Brain microvascular endothelial cell (primary cell): Measurements from ENCODE around the gene WDR37.

Experiments
- DNase-seq: peaks from one replicate; pipeline ENCODE4 v3.0.0-alpha.2; 2020
- H3K27ac ChIP-seq: fragments of 250-450 bp; sonication (Bioruptor Pico); 2 replicates; pipeline ENCODE4 v1.5.1; 2020; ENCODE audit warnings: mild to moderate bottlenecking, moderate library complexity
- H3K27me3 ChIP-seq: fragments of 250-450 bp; sonication (Bioruptor Pico); replicated peaks from 2 replicates; pipeline ENCODE4 v1.5.1; 2020; ENCODE audit warnings: mild to moderate bottlenecking
- H3K36me3 ChIP-seq: fragments of 250-450 bp; sonication (Bioruptor Pico); replicated peaks from 2 replicates; pipeline ENCODE4 v1.5.1; 2020; ENCODE audit warnings: mild to moderate bottlenecking
- H3K4me3 ChIP-seq: 2 replicates; pipeline ENCODE4 v1.5.1; 2011; ENCODE audit warnings: low read depth, mild to moderate bottlenecking, control low read depth, low read length, moderate library complexity
- CTCF ChIP-seq: IDR thresholded peaks from 2 replicates; pipeline ENCODE4 v1.5.1; 2011; ENCODE audit warnings: low read depth, mild to moderate bottlenecking, moderate library complexity, low read length, control low read depth, inconsistent platforms; ENCODE audit errors: missing control alignments
- in situ Hi-C: cut with HindIII; loops from 2 replicates; pipeline ENCODE4 v1.10.0; 2017; ENCODE audit warnings: low sequenced_read_pairs, low pct_ligation_motif_present

WDR37 gene

GRCh38 chr10:1096287-1096889 is 40.2 kb downstream of the WDR37 start:
- no peaks in the 10 kb centered on the region for H3K27me3 ChIP-seq
- no peak for DNase-seq
- in situ Hi-C loops, result no loop called here
- no peak overlapping the region for H3K4me3 ChIP-seq
- no peak overlapping the region for H3K27ac ChIP-seq
- no peak for TF ChIP-seq CTCF
- peaks cover 47% of the 10 kb centered on the region for H3K36me3 ChIP-seq

GRCh38 chr10:1097436-1097835 is 41.3 kb downstream of the WDR37 start:
- no peak for DNase-seq
- no peaks in the 10 kb centered on the region for H3K27me3 ChIP-seq
- H3K4me3 ChIP-seq, result no peak overlapping the region
- peaks cover 49% of the 10 kb centered on the region for H3K36me3 ChIP-seq
- in situ Hi-C loops, result no loop called here
- H3K27ac ChIP-seq, result no peak overlapping the region
- TF ChIP-seq CTCF, result no peak

DNA sequence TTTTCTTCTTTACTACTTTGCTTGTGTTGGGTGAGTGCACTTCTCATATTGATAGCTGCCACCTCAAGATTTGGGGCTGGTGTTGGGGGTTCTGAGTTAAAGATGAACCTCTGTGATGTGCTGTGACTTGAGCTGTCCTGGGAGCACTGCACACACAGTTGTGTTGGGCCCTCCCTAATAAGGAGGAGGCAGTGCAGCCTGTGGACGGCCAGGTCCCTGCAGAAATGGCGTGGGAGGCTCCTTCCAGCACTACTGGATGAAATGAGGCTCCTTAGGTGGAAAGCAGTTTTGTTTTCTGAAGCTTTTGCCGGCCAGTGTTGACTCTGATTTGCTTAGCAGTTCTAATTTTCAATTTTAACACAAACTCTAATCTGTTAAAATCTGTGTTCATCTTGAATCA is 44.0 kb downstream of the WDR37 start:
- in situ Hi-C loops, result no loop called here
- Histone ChIP-seq H3K27me3 (no peaks in the 10 kb centered on the region), H3K4me3 (no peak overlapping the region), H3K36me3 (peaks cover 37% of the 10 kb centered on the region), H3K27ac (no peak overlapping the region)
- no peak for DNase-seq
- TF ChIP-seq CTCF, result no peak

GRCh38 chr10:1100691-1101368 is 44.6 kb downstream of the WDR37 start:
- peak; percentile 26 for TF ChIP-seq CTCF
- in situ Hi-C loops, result no loop called here
- Histone ChIP-seq H3K27ac (no peak overlapping the region), H3K27me3 (no peaks in the 10 kb centered on the region), H3K4me3 (no peak overlapping the region), H3K36me3 (peaks cover 37% of the 10 kb centered on the region)
- no peak for DNase-seq

DNA sequence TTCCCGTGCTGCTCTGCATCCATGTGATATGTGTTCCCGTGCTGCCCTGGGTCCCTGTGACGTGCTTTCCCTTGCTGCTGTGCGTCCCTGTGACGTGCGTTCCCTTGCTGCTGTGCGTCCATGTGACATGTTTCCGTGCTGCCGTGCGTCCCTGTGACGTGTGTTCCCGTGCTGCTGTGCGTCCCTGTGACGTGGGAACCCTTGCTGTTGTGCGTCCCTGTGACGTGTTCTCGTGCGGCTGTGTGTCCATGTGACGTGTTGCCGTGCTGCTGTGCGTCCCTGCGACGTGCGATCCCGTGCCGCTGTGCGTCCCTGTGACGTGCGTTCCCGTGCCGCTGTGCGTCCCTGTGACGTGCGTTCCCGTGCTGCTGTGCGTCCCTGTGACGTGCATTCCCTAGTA is 45.8 kb downstream of the WDR37 start:
- Histone ChIP-seq H3K4me3 (no peak overlapping the region), H3K27me3 (no peaks in the 10 kb centered on the region), H3K36me3 (peaks cover 40% of the 10 kb centered on the region)

More for the DNA sequence above, 45.8 kb downstream of the WDR37 start:
- in situ Hi-C loops, result no loop called here
- no peak for TF ChIP-seq CTCF
- DNase-seq, result no peak
- H3K27ac ChIP-seq, result no peak overlapping the region
